WTC11 (cell line): ENCODE results near the gene CNOT1.

Experiments
- MYBL2 ChIP-seq: sonication (generic); formaldehyde crosslinking; IDR thresholded peaks from 2 replicates; pipeline ENCODE4 v1.8.1; 2023; ENCODE audit warnings: mild to moderate bottlenecking, moderate library complexity, missing genetic modification reagents
- ZNF138 ChIP-seq: sonication (generic); formaldehyde crosslinking; conservative IDR thresholded peaks from 2 replicates; pipeline ENCODE4 v1.8.1; 2022; ENCODE audit warnings: mild to moderate bottlenecking, moderate library complexity, missing genetic modification reagents
- TF ChIP-seq, protein P1 (sequence below): fragments of 200-600 bp; IDR thresholded peaks from 2 replicates; pipeline ENCODE4 v1.8.0; 2022; ENCODE audit warnings: antibody characterized with exemption
- TF ChIP-seq, protein P2 (sequence below): sonication (generic); formaldehyde crosslinking; IDR thresholded peaks from 2 replicates; pipeline ENCODE4 v1.8.1; 2023; ENCODE audit warnings: mild to moderate bottlenecking, moderate library complexity, missing genetic modification reagents
- TF ChIP-seq, protein P3 (sequence below): sonication (generic); formaldehyde crosslinking; IDR thresholded peaks from 2 replicates; pipeline ENCODE4 v1.8.0; 2022; ENCODE audit warnings: mild to moderate bottlenecking, missing genetic modification reagents
- TF ChIP-seq, protein P4 (sequence below): sonication (generic); formaldehyde crosslinking; IDR thresholded peaks from 2 replicates; pipeline ENCODE4 v1.8.0; 2022; ENCODE audit warnings: mild to moderate bottlenecking, missing genetic modification reagents

DNA sequence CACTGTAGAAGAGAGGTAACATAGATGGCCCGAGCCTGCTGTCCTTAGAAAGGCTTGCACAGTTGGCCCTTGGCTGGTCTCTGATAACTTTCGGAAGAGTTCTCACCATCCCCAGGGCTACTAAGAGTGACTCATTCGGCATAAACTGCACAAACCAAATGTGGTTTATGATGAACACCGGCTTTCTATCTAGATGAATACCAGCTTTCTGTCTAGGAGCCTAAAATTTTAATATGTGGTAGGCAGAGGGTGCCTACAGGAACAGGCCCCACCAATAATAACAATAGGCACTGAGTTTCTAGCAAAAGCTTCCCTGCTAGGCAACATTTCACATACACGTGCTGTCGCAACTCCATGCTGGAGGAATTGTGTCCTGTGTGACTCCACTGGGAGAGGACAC lies 15.4 kb downstream of the CNOT1 start:
- TF ChIP-seq, protein P1, sequence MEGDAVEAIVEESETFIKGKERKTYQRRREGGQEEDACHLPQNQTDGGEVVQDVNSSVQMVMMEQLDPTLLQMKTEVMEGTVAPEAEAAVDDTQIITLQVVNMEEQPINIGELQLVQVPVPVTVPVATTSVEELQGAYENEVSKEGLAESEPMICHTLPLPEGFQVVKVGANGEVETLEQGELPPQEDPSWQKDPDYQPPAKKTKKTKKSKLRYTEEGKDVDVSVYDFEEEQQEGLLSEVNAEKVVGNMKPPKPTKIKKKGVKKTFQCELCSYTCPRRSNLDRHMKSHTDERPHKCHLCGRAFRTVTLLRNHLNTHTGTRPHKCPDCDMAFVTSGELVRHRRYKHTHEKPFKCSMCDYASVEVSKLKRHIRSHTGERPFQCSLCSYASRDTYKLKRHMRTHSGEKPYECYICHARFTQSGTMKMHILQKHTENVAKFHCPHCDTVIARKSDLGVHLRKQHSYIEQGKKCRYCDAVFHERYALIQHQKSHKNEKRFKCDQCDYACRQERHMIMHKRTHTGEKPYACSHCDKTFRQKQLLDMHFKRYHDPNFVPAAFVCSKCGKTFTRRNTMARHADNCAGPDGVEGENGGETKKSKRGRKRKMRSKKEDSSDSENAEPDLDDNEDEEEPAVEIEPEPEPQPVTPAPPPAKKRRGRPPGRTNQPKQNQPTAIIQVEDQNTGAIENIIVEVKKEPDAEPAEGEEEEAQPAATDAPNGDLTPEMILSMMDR, result no peak
- TF ChIP-seq ZNF138 (CRISPR knock-in tag), result no peak
- TF ChIP-seq MYBL2, result no peak
- TF ChIP-seq, protein P2, sequence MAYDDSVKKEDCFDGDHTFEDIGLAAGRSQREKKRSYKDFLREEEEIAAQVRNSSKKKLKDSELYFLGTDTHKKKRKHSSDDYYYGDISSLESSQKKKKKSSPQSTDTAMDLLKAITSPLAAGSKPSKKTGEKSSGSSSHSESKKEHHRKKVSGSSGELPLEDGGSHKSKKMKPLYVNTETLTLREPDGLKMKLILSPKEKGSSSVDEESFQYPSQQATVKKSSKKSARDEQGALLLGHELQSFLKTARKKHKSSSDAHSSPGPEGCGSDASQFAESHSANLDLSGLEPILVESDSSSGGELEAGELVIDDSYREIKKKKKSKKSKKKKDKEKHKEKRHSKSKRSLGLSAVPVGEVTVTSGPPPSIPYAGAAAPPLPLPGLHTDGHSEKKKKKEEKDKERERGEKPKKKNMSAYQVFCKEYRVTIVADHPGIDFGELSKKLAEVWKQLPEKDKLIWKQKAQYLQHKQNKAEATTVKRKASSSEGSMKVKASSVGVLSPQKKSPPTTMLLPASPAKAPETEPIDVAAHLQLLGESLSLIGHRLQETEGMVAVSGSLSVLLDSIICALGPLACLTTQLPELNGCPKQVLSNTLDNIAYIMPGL (CRISPR knock-in tag), result no peak
- TF ChIP-seq, protein P3, sequence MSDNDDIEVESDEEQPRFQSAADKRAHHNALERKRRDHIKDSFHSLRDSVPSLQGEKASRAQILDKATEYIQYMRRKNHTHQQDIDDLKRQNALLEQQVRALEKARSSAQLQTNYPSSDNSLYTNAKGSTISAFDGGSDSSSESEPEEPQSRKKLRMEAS (CRISPR knock-in tag), result no peak
- TF ChIP-seq, protein P4, sequence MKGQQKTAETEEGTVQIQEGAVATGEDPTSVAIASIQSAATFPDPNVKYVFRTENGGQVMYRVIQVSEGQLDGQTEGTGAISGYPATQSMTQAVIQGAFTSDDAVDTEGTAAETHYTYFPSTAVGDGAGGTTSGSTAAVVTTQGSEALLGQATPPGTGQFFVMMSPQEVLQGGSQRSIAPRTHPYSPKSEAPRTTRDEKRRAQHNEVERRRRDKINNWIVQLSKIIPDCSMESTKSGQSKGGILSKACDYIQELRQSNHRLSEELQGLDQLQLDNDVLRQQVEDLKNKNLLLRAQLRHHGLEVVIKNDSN, result no peak
